GM12878 (cell line): Measurements from ENCODE around the gene ZNRF3.

Experiments used
- CTCF ChIP-seq, 3 experiments: IDR thresholded peaks in 2 of 3; conservative IDR thresholded peaks in 1 of 3; 2 replicates each; pipeline ENCODE4 v1.5.1; 2011; ENCODE audit warnings: low read depth in 3 of 3, low read length in 3 of 3, mild to moderate bottlenecking in 3 of 3, control low read depth in 2 of 3, moderate library complexity in 2 of 3, inconsistent platforms in 1 of 3, mixed read lengths in 1 of 3; ENCODE audit not compliant: control insufficient read depth in 2 of 3, insufficient read depth in 1 of 3; ENCODE audit errors: extremely low read depth in 1 of 3
- EZH2 ChIP-seq: IDR thresholded peaks from 2 replicates; pipeline ENCODE4 v1.6.1; 2012; ENCODE audit warnings: low read depth, mild to moderate bottlenecking, control low read depth, inconsistent platforms, low read length, borderline replicate concordance; ENCODE audit not compliant: control insufficient read depth
- FOXK2 ChIP-seq: fragments of 450-650 bp; IDR thresholded peaks from 2 replicates; pipeline ENCODE4 v1.6.1; 2017; ENCODE audit warnings: mild to moderate bottlenecking, moderate library complexity
- MXI1 ChIP-seq: fragments of 150-350 bp; IDR thresholded peaks from 2 replicates; pipeline ENCODE4 v1.6.1; 2011; ENCODE audit warnings: low read depth, mild to moderate bottlenecking, inconsistent platforms, low read length, improper control_type of control experiment
- POLR2AphosphoS5 ChIP-seq: IDR thresholded peaks from 2 replicates; pipeline ENCODE4 v1.6.1; 2011; ENCODE audit warnings: mild to moderate bottlenecking, low read length, inconsistent platforms
- RAD21 ChIP-seq: IDR thresholded peaks from 2 replicates; pipeline ENCODE4 v1.6.1; 2011; ENCODE audit warnings: mild to moderate bottlenecking, low read depth, low read length, moderate library complexity; ENCODE audit not compliant: insufficient read depth
- REST ChIP-seq: IDR thresholded peaks from 2 replicates; pipeline ENCODE4 v1.6.1; 2012; ENCODE audit warnings: mild to moderate bottlenecking, low read depth, low read length
- SP1 ChIP-seq: IDR thresholded peaks from one replicate; pipeline ENCODE4 v1.6.1; 2011; ENCODE audit warnings: low read depth, low read length

- no peak for TF ChIP-seq RAD21
- TF ChIP-seq CTCF (IDR thresholded peaks at IDR 0.05 in 2 of 3, conservative IDR thresholded peaks at IDR 0.05 in 1 of 3; ENCODE audit: control insufficient read depth in 2 of 3, extremely low read depth in 1 of 3, insufficient read depth in 1 of 3, low read depth in 3 of 3, low read length in 3 of 3): no peak
- no peak for TF ChIP-seq REST
- no peak for TF ChIP-seq POLR2AphosphoS5
- TF ChIP-seq FOXK2: no peak
- TF ChIP-seq MXI1: no peak
- TF ChIP-seq EZH2: no peak
- no peak for TF ChIP-seq SP1
Observed at GRCh38 chr22:29065468-29066190, 182.3 kb downstream of the ZNRF3 start.
